ENCODE measurements around the gene USP26.

GRCh38 chrX:133056341-133056740, 40.6 kb downstream of the USP26 start:
- TF ChIP-seq GATA2 (IDR thresholded peaks at IDR 0.05; ENCODE audit: low read depth, low read length) (no peak), GATA3 (IDR thresholded peaks at IDR 0.05; ENCODE audit: low read depth, low read length) (no peak)

Measured in SH-SY5Y (cell line).